Endothelial cell of umbilical vein (primary cell): ENCODE measurements around the gene RAD9A. TPM values are rescaled to one million over a fixed set of nuclear protein-coding genes. Genes with fewer than 3 reads are reported as not detected.

ENCODE experiments used
- BruUV-seq: library from RNA; stranded (reverse); fragments of 400-500 nt; replicated peaks from 2 replicates; lab custom pipeline; 2021; lab: Mats Ljungman, UMichigan
- CTCF ChIA-PET: fragments of 300-600, 350-600 bp; sonication (Branson Sonifier 250); formaldehyde crosslinking; loops from one replicate; lab custom pipeline; 2021; ENCODE audit warnings: antibody characterized with exemption, inconsistent platforms; lab: Charles Lee
- POLR2A ChIA-PET: fragments of 300-600, 350-600 bp; sonication (Branson Sonifier 250); formaldehyde crosslinking; loops from one replicate; lab custom pipeline; 2021; ENCODE audit warnings: antibody characterized with exemption, inconsistent platforms; lab: Charles Lee
- DNase-seq: peaks from one replicate; pipeline ENCODE4 v3.0.0-alpha.2; 2011; ENCODE audit warnings: low read depth, low spot score
- FAIRE-seq: peaks from 2 replicates; lab custom pipeline; 2011; peaks lifted over from hg19 to GRCh38; lab: Jason Lieb, UNC
- H2AFZ ChIP-seq: 2 replicates; pipeline ENCODE4 v1.6.0; 2012; ENCODE audit warnings: low read depth, low read length, control low read depth, inconsistent platforms
- H3K27ac ChIP-seq: 2 replicates; pipeline ENCODE4 v1.5.1; 2011; ENCODE audit warnings: low read depth, mild to moderate bottlenecking, control low read depth, low read length, moderate library complexity; ENCODE audit not compliant: insufficient read depth
- H3K27me3 ChIP-seq, 2 experiments: 2 replicates each; pipeline versions ENCODE4 v1.6.0 to v1.6.1; 2011; ENCODE audit warnings: low read length in 2 of 2, mixed read lengths in 1 of 2; ENCODE audit not compliant: control insufficient read depth in 2 of 2, insufficient read depth in 2 of 2
- H3K36me3 ChIP-seq, 2 experiments: 2 replicates in 1 of 2; 3 replicates in 1 of 2; pipeline ENCODE4 v1.5.1; 2011; ENCODE audit warnings: low read length in 2 of 2, mild to moderate bottlenecking in 1 of 2, moderate library complexity in 1 of 2; ENCODE audit not compliant: control insufficient read depth in 2 of 2, insufficient read depth in 2 of 2; ENCODE audit errors: extremely low read depth in 1 of 2
- H3K4me1 ChIP-seq: 3 replicates; pipeline ENCODE4 v1.5.1; 2011; ENCODE audit warnings: mild to moderate bottlenecking, low read length; ENCODE audit not compliant: control insufficient read depth, insufficient read depth; ENCODE audit errors: extremely low read depth
- H3K4me2 ChIP-seq: 2 replicates; pipeline ENCODE4 v1.6.1; 2011; ENCODE audit warnings: low read length, control low read depth, mixed read lengths; ENCODE audit not compliant: insufficient read depth
- H3K4me3 ChIP-seq, 3 experiments: fragments of 200-600 bp in 1 of 3; sonication (generic), shearing (Covaris generic) in 1 of 3; replicated peaks in 1 of 3; 2 replicates each; pipeline ENCODE4 v1.5.1; 2011 to 2016; ENCODE audit warnings: control low read depth in 3 of 3, low read length in 3 of 3, mild to moderate bottlenecking in 2 of 3, inconsistent platforms in 1 of 3, low read depth in 1 of 3, moderate library complexity in 1 of 3; ENCODE audit not compliant: insufficient read depth in 1 of 3
- H3K79me2 ChIP-seq: 2 replicates; pipeline ENCODE4 v1.6.0; 2012; ENCODE audit warnings: low read length, inconsistent platforms; ENCODE audit not compliant: control insufficient read depth, insufficient read depth
- H3K9ac ChIP-seq: replicated peaks from 2 replicates; pipeline ENCODE3; 2011; ENCODE audit warnings: low read length, control low read depth; ENCODE audit not compliant: insufficient read depth; ENCODE audit errors: extremely low read depth
- H3K9me1 ChIP-seq: replicated peaks from 3 replicates; pipeline ENCODE4 v1.6.0; 2011; ENCODE audit warnings: mild to moderate bottlenecking, low read length; ENCODE audit not compliant: control insufficient read depth, insufficient read depth; ENCODE audit errors: extremely low read depth
- H3K9me3 ChIP-seq: replicated peaks from 2 replicates; pipeline ENCODE4 v1.5.1; 2012; ENCODE audit warnings: low read length, inconsistent platforms; ENCODE audit not compliant: control insufficient read depth, insufficient read depth
- H4K20me1 ChIP-seq: replicated peaks from 2 replicates; pipeline ENCODE3; 2011; ENCODE audit warnings: mild to moderate bottlenecking, low read length; ENCODE audit not compliant: control insufficient read depth, insufficient read depth; ENCODE audit errors: extremely low read depth
- EZH2 ChIP-seq: IDR thresholded peaks from 2 replicates; pipeline ENCODE4 v1.6.1; 2012; ENCODE audit warnings: borderline replicate concordance, low read depth, mild to moderate bottlenecking, moderate library complexity, low read length, inconsistent platforms; ENCODE audit not compliant: severe bottlenecking
- FOS ChIP-seq: IDR thresholded peaks from 2 replicates; pipeline ENCODE4 v1.6.1; 2011; ENCODE audit warnings: mild to moderate bottlenecking, low read length, moderate library complexity, borderline replicate concordance; ENCODE audit not compliant: insufficient read depth
- GATA2 ChIP-seq: IDR thresholded peaks from 2 replicates; pipeline ENCODE4 v1.7.0; 2011; ENCODE audit warnings: low read depth, mild to moderate bottlenecking, moderate library complexity, mixed read lengths, low read length; ENCODE audit not compliant: insufficient read length, insufficient read depth
- JUN ChIP-seq: IDR thresholded peaks from 2 replicates; pipeline ENCODE4 v1.6.1; 2011; ENCODE audit warnings: borderline replicate concordance, low read depth; ENCODE audit not compliant: insufficient read length, insufficient read depth
- MYC ChIP-seq: IDR thresholded peaks from one replicate; pipeline ENCODE4 v1.6.1; 2011; ENCODE audit warnings: mild to moderate bottlenecking, low read depth, low read length
- POLR2A ChIP-seq: IDR thresholded peaks from 2 replicates; pipeline ENCODE4 v1.6.1; 2012; ENCODE audit warnings: low read depth, mild to moderate bottlenecking, control low read depth, low read length
- POLR2AphosphoS5 ChIP-seq: IDR thresholded peaks from 2 replicates; pipeline ENCODE4 v1.6.1; 2012; ENCODE audit warnings: low read depth, mild to moderate bottlenecking, control low read depth, low read length, moderate library complexity; ENCODE audit not compliant: insufficient read depth
- dilution Hi-C: fragments of 300-500 bp; cut with MboI; formaldehyde crosslinking; loops from one replicate; pipeline ENCODE4 v1.15.0; 2019; ENCODE audit warnings: low sequenced_read_pairs; ENCODE audit not compliant: extremely low pct_ligation_motif_present
- intact Hi-C: fragments of 100-400 bp; cut with micrococcal nuclease; formaldehyde crosslinking; loops from one replicate; pipeline ENCODE4 v1.10.0; 2022
- polyA plus RNA-seq, 4 experiments: library from polyadenylated mRNA; depleted of rRNA in 3 of 4; stranded (reverse) in 3 of 4; unstranded in 1 of 4; fragments of >200 nt; gene quantifications; 2 replicates each; pipeline versions ENCODE4 v1.2.1 to v1.2.3, GENCODE V29; 2011 to 2012; ENCODE audit warnings: missing spikeins in 1 of 4
- total RNA-seq: library from RNA; stranded (reverse); gene quantifications from 2 replicates; pipeline ENCODE4 v1.2.3, GENCODE V29; 2021
- TF ChIP-seq, protein P1 (sequence below), 2 donors: IDR thresholded peaks; 1 replicate in 1 of 2; 2 replicates in 1 of 2; pipeline ENCODE4 v1.5.1; 2011; ENCODE audit warnings: low read length in 2 of 2, mild to moderate bottlenecking in 2 of 2, moderate library complexity in 2 of 2, control low read depth in 1 of 2, inconsistent platforms in 1 of 2, low read depth in 1 of 2; ENCODE audit not compliant: insufficient read depth in 1 of 2; ENCODE audit errors: extremely low read depth in 1 of 2
- TF ChIP-seq, protein P2 (sequence below): IDR thresholded peaks from 2 replicates; pipeline ENCODE4 v1.6.1; 2011; ENCODE audit not compliant: insufficient read depth, insufficient read length

RAD9A gene
- total and polyA plus RNA-seq, 2 donors (not counting 3 experiments of a cell fraction or from before 2014, with no cell fraction given): 18.4 to 22.2 TPM

DNA sequence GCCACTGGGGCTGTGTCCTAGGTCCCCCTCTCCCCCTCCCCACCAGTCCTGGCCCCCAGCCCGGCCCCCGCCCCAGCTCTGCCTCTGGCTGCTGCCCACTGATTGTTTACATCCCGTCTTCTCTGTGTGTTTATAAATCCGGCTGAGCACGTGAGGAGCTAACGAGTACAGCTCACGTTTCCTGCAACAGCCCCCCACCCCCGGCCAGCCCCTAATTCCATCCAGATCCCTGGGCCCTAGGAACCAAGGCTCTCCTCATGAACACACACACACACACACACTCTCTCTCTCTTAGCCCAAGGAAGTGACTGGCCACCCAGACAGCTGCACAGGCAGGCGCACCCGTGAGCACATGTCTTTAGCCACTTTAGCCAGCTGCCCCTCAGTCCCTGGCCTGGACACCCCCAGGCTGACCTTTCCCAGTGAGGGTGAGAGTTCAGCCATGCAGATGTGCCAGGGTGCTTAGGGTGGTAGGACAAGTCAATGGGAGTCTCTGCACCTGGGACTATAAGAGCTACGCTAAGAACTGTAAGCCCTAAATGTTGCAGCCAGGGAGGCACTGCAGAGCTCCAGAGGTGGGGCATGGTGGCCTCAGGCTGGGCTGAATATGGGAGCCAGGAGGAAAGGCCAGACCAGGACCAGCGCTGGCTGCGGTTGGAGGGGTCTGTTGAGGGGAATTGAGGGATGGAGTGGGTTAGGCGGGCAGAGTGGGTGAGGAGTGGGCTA lies 21.3 kb upstream of the RAD9A start:
- intact Hi-C loops: no loop called here
- DNase-seq: no peak
- BruUV-seq: no TSS peak

More for the DNA sequence above, 21.3 kb upstream of the RAD9A start:
- Histone ChIP-seq H3K27ac (no peak overlapping the region), H3K27me3 (no peaks in the 10 kb centered on the region), H3K79me2 (peaks cover 14% of the 10 kb centered on the region), H3K4me2 (no peak overlapping the region), H3K9me3 (no peaks in the 10 kb centered on the region), H3K9me1 (no peaks in the 10 kb centered on the region), H3K36me3 (no peaks in the 10 kb centered on the region), H2AFZ (no peak overlapping the region), H3K4me1 (peaks cover 38% of the 10 kb centered on the region), H3K4me3 (no peak overlapping the region), H3K9ac (no peak overlapping the region), H4K20me1 (no peaks in the 10 kb centered on the region)
- TF ChIP-seq, protein P1, sequence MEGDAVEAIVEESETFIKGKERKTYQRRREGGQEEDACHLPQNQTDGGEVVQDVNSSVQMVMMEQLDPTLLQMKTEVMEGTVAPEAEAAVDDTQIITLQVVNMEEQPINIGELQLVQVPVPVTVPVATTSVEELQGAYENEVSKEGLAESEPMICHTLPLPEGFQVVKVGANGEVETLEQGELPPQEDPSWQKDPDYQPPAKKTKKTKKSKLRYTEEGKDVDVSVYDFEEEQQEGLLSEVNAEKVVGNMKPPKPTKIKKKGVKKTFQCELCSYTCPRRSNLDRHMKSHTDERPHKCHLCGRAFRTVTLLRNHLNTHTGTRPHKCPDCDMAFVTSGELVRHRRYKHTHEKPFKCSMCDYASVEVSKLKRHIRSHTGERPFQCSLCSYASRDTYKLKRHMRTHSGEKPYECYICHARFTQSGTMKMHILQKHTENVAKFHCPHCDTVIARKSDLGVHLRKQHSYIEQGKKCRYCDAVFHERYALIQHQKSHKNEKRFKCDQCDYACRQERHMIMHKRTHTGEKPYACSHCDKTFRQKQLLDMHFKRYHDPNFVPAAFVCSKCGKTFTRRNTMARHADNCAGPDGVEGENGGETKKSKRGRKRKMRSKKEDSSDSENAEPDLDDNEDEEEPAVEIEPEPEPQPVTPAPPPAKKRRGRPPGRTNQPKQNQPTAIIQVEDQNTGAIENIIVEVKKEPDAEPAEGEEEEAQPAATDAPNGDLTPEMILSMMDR (IDR thresholded peaks at IDR 0.05; ENCODE audit: extremely low read depth in 1 of 2, insufficient read depth in 1 of 2, low read depth in 1 of 2, low read length in 2 of 2): no peak
- TF ChIP-seq MYC (no peak), GATA2 (no peak), POLR2AphosphoS5 (no peak), JUN (no peak), POLR2A (no peak), FOS (no peak), EZH2 (no peak)
- TF ChIP-seq, protein P2, sequence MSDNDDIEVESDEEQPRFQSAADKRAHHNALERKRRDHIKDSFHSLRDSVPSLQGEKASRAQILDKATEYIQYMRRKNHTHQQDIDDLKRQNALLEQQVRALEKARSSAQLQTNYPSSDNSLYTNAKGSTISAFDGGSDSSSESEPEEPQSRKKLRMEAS: no peak
- POLR2A ChIA-PET: interaction anchor here (0.7 to 1.8 kb wide), 3 partner anchors 14 to 137 kb away, joined by 4 to 13 read pairs (median 5); partner anchors contain the start of gene POLD4
- dilution Hi-C loops: no loop called here
- CTCF ChIA-PET: interaction anchor here (0.5 to 19.7 kb wide), 10 partner anchors 11 to 649 kb away, joined by 3 to 1051 read pairs (median 5); partner anchors contain the start of genes POLD4 and PPP1CA
- no peak for FAIRE-seq
